SK-N-SH (cell line): ENCODE data around the gene SIGLEC1. TPM values are rescaled to one million over a fixed set of nuclear protein-coding genes. Genes with fewer than 3 reads are reported as not detected.

Experiments used
- CTCF ChIA-PET: fragments of 300-600, 350-600 bp; formaldehyde crosslinking; extraction: SDS; loops from one replicate; lab custom pipeline; 2021; lab: Yijun Ruan, JAX
- POLR2A ChIA-PET: fragments of 350-600 bp; sonication (Branson Sonifier 250); formaldehyde crosslinking; extraction: SDS; loops from one replicate; lab custom pipeline; 2020; ENCODE audit warnings: antibody characterized with exemption, inconsistent platforms; lab: Yijun Ruan, JAX
- DNase-seq: peaks from one replicate; pipeline ENCODE4 v3.0.0; 2012
- H2AFZ ChIP-seq: fragments of 200-600 bp; sonication (generic); 2 replicates; pipeline ENCODE4 v1.8.1; 2016; ENCODE audit warnings: antibody characterized with exemption, mild to moderate bottlenecking, low read depth
- H3F3A ChIP-seq: fragments of 200-600 bp; sonication (generic); replicated peaks from 2 replicates; pipeline ENCODE3; 2016; ENCODE audit warnings: antibody characterized with exemption, mild to moderate bottlenecking; ENCODE audit not compliant: insufficient read depth
- H3K27ac ChIP-seq, 2 experiments: fragments of 200-500 bp in 1 of 2; fragments of 200-600 bp in 1 of 2; sonication (Bioruptor generic) in 1 of 2; sonication (generic), shearing (Covaris generic) in 1 of 2; 2 replicates each; pipeline versions ENCODE4 v1.5.1 to v1.6.1; 2014 to 2016; ENCODE audit warnings: low read depth in 2 of 2, inconsistent platforms in 1 of 2, low read length in 1 of 2, mild to moderate bottlenecking in 1 of 2, mixed read lengths in 1 of 2
- H3K27me3 ChIP-seq: fragments of 200-600 bp; sonication (generic), shearing (Covaris generic); 2 replicates; pipeline ENCODE4 v1.6.1; 2016; ENCODE audit warnings: mixed run types; ENCODE audit not compliant: insufficient read depth
- H3K36me3 ChIP-seq, 2 experiments: fragments of 200-500 bp in 1 of 2; fragments of 200-600 bp in 1 of 2; sonication (Bioruptor generic) in 1 of 2; sonication (generic) in 1 of 2; replicated peaks in 1 of 2; 2 replicates each; pipeline versions ENCODE3 to v1.5.1; 2014 to 2016; ENCODE audit warnings: low read length in 1 of 2, mild to moderate bottlenecking in 1 of 2; ENCODE audit not compliant: insufficient read depth in 2 of 2, control insufficient read depth in 1 of 2
- H3K4me1 ChIP-seq, 2 experiments: fragments of 200-500 bp in 1 of 2; fragments of 200-600 bp in 1 of 2; sonication (Bioruptor generic) in 1 of 2; sonication (generic), shearing (Covaris generic) in 1 of 2; 2 replicates each; pipeline versions ENCODE4 v1.5.1 to v1.6.1; 2014 to 2016; ENCODE audit warnings: low read depth in 1 of 2, low read length in 1 of 2, mixed run types in 1 of 2; ENCODE audit not compliant: insufficient read depth in 2 of 2, control insufficient read depth in 1 of 2
- H3K4me2 ChIP-seq: fragments of 200-600 bp; sonication (generic), shearing (Covaris generic); 2 replicates; pipeline ENCODE4 v1.6.1; 2017; ENCODE audit warnings: mixed run types
- H3K4me3 ChIP-seq, 2 experiments: fragments of 200-500 bp in 1 of 2; fragments of 200-600 bp in 1 of 2; sonication (Bioruptor generic) in 1 of 2; sonication (generic), shearing (Covaris generic) in 1 of 2; 2 replicates each; pipeline versions ENCODE4 v1.5.1 to v1.8.1; 2014 to 2016; ENCODE audit warnings: low read depth in 2 of 2, inconsistent platforms in 1 of 2, low read length in 1 of 2, mild to moderate bottlenecking in 1 of 2, mixed read lengths in 1 of 2, moderate library complexity in 1 of 2
- H3K79me2 ChIP-seq: fragments of 200-600 bp; sonication (generic); 2 replicates; pipeline ENCODE4 v1.8.1; 2017; ENCODE audit warnings: mild to moderate bottlenecking; ENCODE audit not compliant: insufficient read depth
- H3K9ac ChIP-seq: fragments of 200-600 bp; sonication (generic); 2 replicates; pipeline ENCODE4 v1.6.1; 2017; ENCODE audit warnings: mixed run types
- H3K9me2 ChIP-seq: fragments of 200-600 bp; sonication (generic); 2 replicates; pipeline ENCODE4 v1.6.1; 2017; ENCODE audit warnings: mixed run types
- H3K9me3 ChIP-seq: fragments of 200-600 bp; sonication (generic); 2 replicates; pipeline ENCODE4 v1.6.1; 2017; ENCODE audit warnings: mixed run types, mild to moderate bottlenecking, moderate library complexity
- H4K20me1 ChIP-seq: fragments of 200-600 bp; sonication (generic); 2 replicates; pipeline ENCODE4 v1.6.1; 2017; ENCODE audit warnings: mild to moderate bottlenecking, mixed run types; ENCODE audit not compliant: insufficient read depth
- CHD2 ChIP-seq: fragments of 150-350 bp; IDR thresholded peaks from 2 replicates; pipeline ENCODE4 v1.6.1; 2018; ENCODE audit warnings: low read length; ENCODE audit not compliant: partially characterized antibody
- EP300 ChIP-seq, 2 experiments: IDR thresholded peaks; 2 replicates each; pipeline versions ENCODE4 v1.4.0 to v1.6.1; 2012; ENCODE audit warnings: borderline replicate concordance in 1 of 2, low read depth in 1 of 2, low read length in 1 of 2
- EZH2phosphoT487 ChIP-seq: fragments of 200-600 bp; sonication (generic); IDR thresholded peaks from 2 replicates; pipeline ENCODE4 v1.6.1; 2017; ENCODE audit warnings: low read depth, mixed run types, mild to moderate bottlenecking, antibody characterized with exemption, moderate library complexity, borderline replicate concordance
- FOSL2 ChIP-seq: IDR thresholded peaks from 2 replicates; pipeline ENCODE4 v1.4.0; 2012; ENCODE audit warnings: low read depth, mild to moderate bottlenecking, moderate library complexity, borderline replicate concordance
- FOXJ3 ChIP-seq: sonication (generic); formaldehyde crosslinking; IDR thresholded peaks from 2 replicates; pipeline ENCODE4 v1.5.1; 2020; ENCODE audit warnings: mild to moderate bottlenecking, missing genetic modification reagents
- FOXM1 ChIP-seq: IDR thresholded peaks from 2 replicates; pipeline ENCODE4 v1.4.0; 2012; ENCODE audit warnings: low read depth, mild to moderate bottlenecking
- GABPA ChIP-seq: IDR thresholded peaks from 2 replicates; pipeline ENCODE4 v1.4.0; 2012; ENCODE audit warnings: low read depth, mild to moderate bottlenecking
- GATA2 ChIP-seq: sonication (generic); formaldehyde crosslinking; IDR thresholded peaks from 2 replicates; pipeline ENCODE4 v1.5.0; 2020; ENCODE audit warnings: mild to moderate bottlenecking, missing genetic modification reagents
- POLR2AphosphoS5 ChIP-seq: IDR thresholded peaks from 2 replicates; pipeline ENCODE4 v1.6.1; 2012; ENCODE audit warnings: low read depth, low read length
- RCOR1 ChIP-seq: fragments of 150-350 bp; IDR thresholded peaks from 2 replicates; pipeline ENCODE4 v1.6.1; 2017; ENCODE audit warnings: antibody characterized with exemption, low read length
- RFX5 ChIP-seq: IDR thresholded peaks from 2 replicates; pipeline ENCODE4 v1.6.1; 2012; ENCODE audit warnings: mild to moderate bottlenecking, improper control_type of control experiment, low read length
- RXRA ChIP-seq: IDR thresholded peaks from 2 replicates; pipeline ENCODE4 v1.4.0; 2012; ENCODE audit warnings: low read depth, mild to moderate bottlenecking, borderline replicate concordance
- SIN3A ChIP-seq: IDR thresholded peaks from 2 replicates; pipeline ENCODE4 v1.6.1; 2012; ENCODE audit warnings: low read depth, mild to moderate bottlenecking, low read length, moderate library complexity, borderline replicate concordance
- TAF1 ChIP-seq: IDR thresholded peaks from 2 replicates; pipeline ENCODE4 v1.6.1; 2012; ENCODE audit warnings: low read depth, mild to moderate bottlenecking, low read length, moderate library complexity, borderline replicate concordance
- YY1 ChIP-seq: IDR thresholded peaks from 2 replicates; pipeline ENCODE4 v1.4.0; 2012; ENCODE audit warnings: low read depth, mild to moderate bottlenecking
- WGBS: methylation state at CpG from one replicate; pipeline ENCODE4 v1.1.6; 2017; ENCODE audit warnings: low lambda C conversion rate; 5-methylcytosine and 5-hydroxymethylcytosine counted together
- polyA plus RNA-seq, 3 experiments: library from polyadenylated mRNA; depleted of rRNA; stranded (reverse); fragments of >200 nt; gene quantifications; 2 replicates each; pipeline ENCODE4 v1.2.3, GENCODE V29; 2012
- TF ChIP-seq, protein P1 (sequence below): fragments of 200-600 bp; sonication (generic); IDR thresholded peaks from 2 replicates; pipeline ENCODE4 v1.6.1; 2017; ENCODE audit warnings: antibody characterized with exemption, mild to moderate bottlenecking, moderate library complexity
- TF ChIP-seq, protein P2 (sequence below): IDR thresholded peaks from 2 replicates; pipeline ENCODE4; 2012
- TF ChIP-seq, protein P3 (sequence below): IDR thresholded peaks from 2 replicates; pipeline ENCODE4 v1.4.0; 2012; ENCODE audit warnings: low read depth

Gene SIGLEC1
- polyA plus RNA-seq, 1 of the 3 experiments (the other 2 are of a cell fraction): not detected

DNA sequence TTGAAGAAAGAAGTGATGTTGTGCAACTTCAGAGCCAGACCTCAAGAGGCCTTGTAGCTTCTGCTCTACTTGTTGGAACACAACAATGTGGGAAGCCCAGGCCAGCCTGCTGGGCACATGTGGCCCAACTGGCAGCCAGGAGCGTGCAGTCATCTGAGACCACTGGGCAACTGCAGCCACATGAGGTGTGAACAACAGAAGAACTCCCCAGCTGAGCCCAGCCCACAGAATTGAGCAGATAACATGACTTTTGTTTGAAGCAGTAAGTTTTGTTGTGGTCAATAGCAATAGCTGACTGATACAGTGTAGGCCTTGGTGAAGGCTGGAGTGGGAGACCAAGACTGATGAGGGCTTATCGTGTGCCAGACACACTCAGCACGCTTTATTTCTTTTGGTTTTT, 22.0 kb downstream of the SIGLEC1 start:
- ChIA-PET POLR2A (no interaction called here), CTCF (interaction anchor here (6.1 kb wide), 1 partner anchor 20 kb away, joined by 42 read pairs; no protein-coding TSS in a partner anchor)
- H4K20me1 ChIP-seq: no peaks in the 10 kb centered on the region
- no peak overlapping the region for H3K27ac ChIP-seq
- no peak overlapping the region for H2AFZ ChIP-seq
- no peaks in the 10 kb centered on the region for H3K36me3 ChIP-seq
- H3F3A ChIP-seq: no peaks in the 10 kb centered on the region
- no peaks in the 10 kb centered on the region for H3K9me2 ChIP-seq
- H3K9me3 ChIP-seq: no peaks in the 10 kb centered on the region
- no peaks in the 10 kb centered on the region for H3K27me3 ChIP-seq
- H3K9ac ChIP-seq: no peak overlapping the region
- no peaks in the 10 kb centered on the region for H3K4me1 ChIP-seq
- H3K4me2 ChIP-seq: no peak overlapping the region
- no peak overlapping the region for H3K4me3 ChIP-seq
- no peak for DNase-seq
- 83% methylated on average over 3 of the region's 3 CpGs for WGBS
- TF ChIP-seq POLR2AphosphoS5 (no peak), FOXJ3 (CRISPR knock-in tag) (no peak), RCOR1 (no peak), FOSL2 (no peak)
- TF ChIP-seq, all 33 proteins: peak for 0
- no peaks in the 10 kb centered on the region for H3K79me2 ChIP-seq

DNA sequence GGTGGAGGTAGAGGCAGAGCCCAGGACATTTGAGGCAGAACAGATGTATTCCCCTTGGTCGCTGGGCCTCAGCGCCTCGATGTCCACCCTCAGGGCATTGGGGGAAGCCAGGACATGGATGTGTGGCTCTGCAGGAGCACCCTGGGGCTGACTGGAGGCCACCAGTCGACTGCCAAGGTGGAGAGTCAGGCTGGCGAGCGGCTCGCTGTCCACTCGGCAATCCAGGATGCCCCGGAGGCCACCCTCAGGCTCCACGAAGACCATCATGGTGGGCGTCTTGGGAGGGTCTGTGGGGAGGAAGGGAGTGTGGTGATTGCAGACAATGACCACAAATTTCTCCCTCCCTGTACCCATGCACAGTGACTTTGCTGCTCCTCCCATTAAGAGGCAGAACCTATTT, 22.4 kb downstream of the SIGLEC1 start:
- no peaks in the 10 kb centered on the region for H3K9me2 ChIP-seq
- POLR2A ChIA-PET: no interaction called here
- H3K79me2 ChIP-seq: no peaks in the 10 kb centered on the region
- no peak overlapping the region for H3K4me2 ChIP-seq
- DNase-seq: no peak
- H3F3A ChIP-seq: no peaks in the 10 kb centered on the region
- no peak overlapping the region for H2AFZ ChIP-seq
- no peaks in the 10 kb centered on the region for H3K27me3 ChIP-seq
- H3K27ac ChIP-seq: no peak overlapping the region
- CTCF ChIA-PET: interaction anchor here (1.2 to 6.1 kb wide), 3 partner anchors 13 to 21 kb away, joined by 3 to 49 read pairs (median 42); no protein-coding TSS in a partner anchor
- H3K36me3 ChIP-seq: no peaks in the 10 kb centered on the region
- H3K4me1 ChIP-seq: no peaks in the 10 kb centered on the region
- TF ChIP-seq, protein P1, sequence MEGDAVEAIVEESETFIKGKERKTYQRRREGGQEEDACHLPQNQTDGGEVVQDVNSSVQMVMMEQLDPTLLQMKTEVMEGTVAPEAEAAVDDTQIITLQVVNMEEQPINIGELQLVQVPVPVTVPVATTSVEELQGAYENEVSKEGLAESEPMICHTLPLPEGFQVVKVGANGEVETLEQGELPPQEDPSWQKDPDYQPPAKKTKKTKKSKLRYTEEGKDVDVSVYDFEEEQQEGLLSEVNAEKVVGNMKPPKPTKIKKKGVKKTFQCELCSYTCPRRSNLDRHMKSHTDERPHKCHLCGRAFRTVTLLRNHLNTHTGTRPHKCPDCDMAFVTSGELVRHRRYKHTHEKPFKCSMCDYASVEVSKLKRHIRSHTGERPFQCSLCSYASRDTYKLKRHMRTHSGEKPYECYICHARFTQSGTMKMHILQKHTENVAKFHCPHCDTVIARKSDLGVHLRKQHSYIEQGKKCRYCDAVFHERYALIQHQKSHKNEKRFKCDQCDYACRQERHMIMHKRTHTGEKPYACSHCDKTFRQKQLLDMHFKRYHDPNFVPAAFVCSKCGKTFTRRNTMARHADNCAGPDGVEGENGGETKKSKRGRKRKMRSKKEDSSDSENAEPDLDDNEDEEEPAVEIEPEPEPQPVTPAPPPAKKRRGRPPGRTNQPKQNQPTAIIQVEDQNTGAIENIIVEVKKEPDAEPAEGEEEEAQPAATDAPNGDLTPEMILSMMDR: no peak
- TF ChIP-seq CHD2 (no peak), SIN3A (no peak), EZH2phosphoT487 (no peak), RFX5 (no peak), RXRA (no peak), FOXJ3 (CRISPR knock-in tag) (no peak), FOXM1 (no peak), EP300 (IDR thresholded peaks at IDR 0.05; ENCODE audit: borderline replicate concordance in 1 of 2, low read depth in 1 of 2, low read length in 1 of 2) (no peak), FOSL2 (no peak), YY1 (no peak), TAF1 (no peak), GABPA (no peak), GATA2 (no peak)
- TF ChIP-seq, protein P2, sequence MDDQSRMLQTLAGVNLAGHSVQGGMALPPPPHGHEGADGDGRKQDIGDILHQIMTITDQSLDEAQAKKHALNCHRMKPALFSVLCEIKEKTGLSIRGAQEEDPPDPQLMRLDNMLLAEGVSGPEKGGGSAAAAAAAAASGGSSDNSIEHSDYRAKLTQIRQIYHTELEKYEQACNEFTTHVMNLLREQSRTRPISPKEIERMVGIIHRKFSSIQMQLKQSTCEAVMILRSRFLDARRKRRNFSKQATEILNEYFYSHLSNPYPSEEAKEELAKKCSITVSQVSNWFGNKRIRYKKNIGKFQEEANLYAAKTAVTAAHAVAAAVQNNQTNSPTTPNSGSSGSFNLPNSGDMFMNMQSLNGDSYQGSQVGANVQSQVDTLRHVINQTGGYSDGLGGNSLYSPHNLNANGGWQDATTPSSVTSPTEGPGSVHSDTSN: no peak
- TF ChIP-seq, protein P3, sequence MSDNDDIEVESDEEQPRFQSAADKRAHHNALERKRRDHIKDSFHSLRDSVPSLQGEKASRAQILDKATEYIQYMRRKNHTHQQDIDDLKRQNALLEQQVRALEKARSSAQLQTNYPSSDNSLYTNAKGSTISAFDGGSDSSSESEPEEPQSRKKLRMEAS: no peak
- no peaks in the 10 kb centered on the region for H4K20me1 ChIP-seq
- H3K9me3 ChIP-seq: no peaks in the 10 kb centered on the region
- no peak overlapping the region for H3K4me3 ChIP-seq
- H3K9ac ChIP-seq: no peak overlapping the region
- 83% methylated on average over 2 of the region's 11 CpGs for WGBS
